ENCODE data around the gene CACNA1C.

DNA sequence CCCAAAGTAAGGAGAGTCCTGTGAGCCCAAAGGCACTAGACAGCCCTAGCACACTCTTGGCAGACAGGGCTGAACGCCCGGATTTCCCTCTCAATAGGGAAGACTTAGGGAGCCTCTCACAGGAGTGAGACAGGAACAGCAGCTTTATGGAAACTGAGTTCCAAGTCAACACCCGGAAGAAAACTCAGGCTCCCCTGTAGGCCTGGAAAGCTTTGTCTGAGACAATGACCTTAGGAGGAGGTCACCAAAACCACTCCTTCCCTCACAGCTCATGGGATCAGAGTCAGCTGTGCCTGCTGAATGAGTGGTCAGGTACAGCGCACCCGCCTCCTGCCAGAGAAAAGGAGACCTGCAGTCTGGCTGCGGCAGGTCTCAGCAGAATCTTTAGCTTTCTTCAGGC, 229.5 kb downstream of the CACNA1C start:
- TF ChIP-seq, protein P1, sequence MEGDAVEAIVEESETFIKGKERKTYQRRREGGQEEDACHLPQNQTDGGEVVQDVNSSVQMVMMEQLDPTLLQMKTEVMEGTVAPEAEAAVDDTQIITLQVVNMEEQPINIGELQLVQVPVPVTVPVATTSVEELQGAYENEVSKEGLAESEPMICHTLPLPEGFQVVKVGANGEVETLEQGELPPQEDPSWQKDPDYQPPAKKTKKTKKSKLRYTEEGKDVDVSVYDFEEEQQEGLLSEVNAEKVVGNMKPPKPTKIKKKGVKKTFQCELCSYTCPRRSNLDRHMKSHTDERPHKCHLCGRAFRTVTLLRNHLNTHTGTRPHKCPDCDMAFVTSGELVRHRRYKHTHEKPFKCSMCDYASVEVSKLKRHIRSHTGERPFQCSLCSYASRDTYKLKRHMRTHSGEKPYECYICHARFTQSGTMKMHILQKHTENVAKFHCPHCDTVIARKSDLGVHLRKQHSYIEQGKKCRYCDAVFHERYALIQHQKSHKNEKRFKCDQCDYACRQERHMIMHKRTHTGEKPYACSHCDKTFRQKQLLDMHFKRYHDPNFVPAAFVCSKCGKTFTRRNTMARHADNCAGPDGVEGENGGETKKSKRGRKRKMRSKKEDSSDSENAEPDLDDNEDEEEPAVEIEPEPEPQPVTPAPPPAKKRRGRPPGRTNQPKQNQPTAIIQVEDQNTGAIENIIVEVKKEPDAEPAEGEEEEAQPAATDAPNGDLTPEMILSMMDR (IDR thresholded peaks at IDR 0.05; ENCODE audit: low read depth, low read length, poor library complexity, severe bottlenecking), result no peak
- no peak for TF ChIP-seq EZH2phosphoT487 (IDR thresholded peaks at IDR 0.05; ENCODE audit: borderline replicate concordance, low read length)

Data from DOHH2 (cell line).